ENCODE results near the gene AOPEP.

AOPEP gene

DNA sequence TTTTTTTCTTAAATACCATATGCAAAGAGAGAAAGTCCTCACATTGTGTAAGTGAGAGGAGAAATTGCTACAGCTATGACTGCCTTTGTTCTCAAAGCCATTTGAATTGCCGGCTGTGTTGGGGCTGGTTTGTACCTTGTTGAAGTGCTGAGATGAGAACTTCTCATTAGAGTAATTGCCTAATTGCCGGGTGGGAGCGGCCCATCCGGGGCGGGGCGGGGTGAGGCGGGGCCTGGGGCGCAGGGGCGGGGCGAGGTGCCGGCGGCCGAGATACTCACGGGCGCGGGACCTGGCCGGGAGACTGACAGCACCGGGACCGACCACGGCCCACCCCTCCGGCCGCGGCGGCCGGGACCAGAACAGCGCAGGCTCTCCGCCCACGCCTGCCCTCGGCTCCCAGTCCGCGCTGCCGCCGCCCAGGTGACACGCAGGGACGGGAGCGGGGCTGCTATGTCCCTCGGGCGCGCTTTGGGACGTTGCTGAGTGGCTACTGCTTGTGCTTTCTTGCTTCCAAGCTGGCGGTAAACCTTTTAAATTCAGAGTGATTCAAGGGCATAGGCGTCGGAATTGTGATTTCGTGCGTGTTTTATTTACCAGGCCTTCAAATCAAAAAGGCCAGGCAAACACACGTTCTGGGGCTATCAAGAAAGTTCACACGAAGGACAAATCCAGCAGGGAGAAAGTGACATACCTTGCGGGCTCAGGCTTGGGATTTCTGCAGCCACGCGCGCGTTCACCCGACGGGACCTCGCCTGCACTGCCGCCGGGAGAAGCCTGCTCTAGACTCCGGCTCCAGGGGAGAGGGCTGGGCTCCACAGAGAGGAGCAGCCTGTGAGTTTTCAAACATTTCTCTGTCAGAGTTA, 322.0 kb downstream of the AOPEP start:
- peak; percentile 40 for DNase-seq

DNA sequence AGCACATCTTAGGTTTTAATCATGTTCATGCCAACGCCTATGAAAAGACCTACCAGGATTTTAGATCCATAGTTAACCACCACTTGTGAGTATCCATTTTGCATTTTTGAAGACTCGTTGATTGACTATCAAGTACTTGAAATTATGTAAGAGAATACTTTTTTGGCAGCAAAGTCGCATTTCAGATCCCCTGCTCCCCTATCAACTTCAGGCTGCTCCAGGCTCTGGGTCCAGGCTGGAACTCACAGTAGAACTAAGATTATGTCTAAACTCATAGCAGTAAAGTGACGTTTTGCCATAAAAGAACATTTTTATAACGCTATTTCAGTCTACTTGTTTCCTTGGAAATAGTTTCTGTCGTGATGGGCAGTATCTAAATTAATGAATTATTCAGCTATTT, 323.3 kb downstream of the AOPEP start:
- peak; percentile 9 for DNase-seq

DNA sequence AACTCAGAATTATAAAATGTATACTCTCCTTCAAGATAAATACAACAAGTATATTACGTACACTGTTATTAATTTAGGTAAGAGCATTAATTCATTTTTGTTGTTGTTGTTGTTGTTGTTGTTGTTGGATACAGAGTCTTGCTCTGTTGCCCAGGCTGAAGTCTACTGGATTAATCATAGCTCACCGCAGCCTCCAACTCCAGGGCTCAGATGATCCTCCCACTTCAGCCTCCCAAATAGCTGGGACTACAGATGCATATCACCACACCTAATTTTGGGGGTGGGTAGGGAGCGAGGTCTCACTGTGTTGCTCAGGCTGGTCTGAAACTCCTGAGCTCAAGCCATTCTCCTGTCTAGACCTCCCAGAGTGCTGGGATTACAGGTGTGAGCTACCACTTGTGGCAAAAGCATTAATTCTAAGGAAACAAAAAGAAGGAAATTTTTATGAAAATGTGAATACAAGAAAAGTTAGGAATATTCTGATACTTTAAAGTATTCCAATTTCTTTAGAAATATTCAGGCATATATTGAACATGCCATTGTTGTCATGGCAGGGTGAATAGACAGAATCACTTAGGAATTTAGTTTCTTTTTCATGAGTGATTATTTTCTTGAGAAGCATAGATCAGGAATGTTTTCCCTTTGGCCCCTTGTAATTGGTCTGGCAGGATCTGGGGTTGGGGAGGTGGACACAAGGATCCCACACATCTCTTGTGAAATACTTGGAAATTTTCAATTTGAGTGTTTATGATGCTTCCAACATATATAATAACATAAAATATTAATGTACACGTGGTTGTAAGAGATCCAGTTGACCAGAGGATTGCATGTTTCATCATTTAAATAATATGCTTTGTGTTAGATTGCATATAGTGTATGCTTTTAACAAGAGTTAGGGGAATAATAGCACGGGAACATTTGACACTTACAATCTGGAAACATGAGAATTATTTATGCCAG, 327.4 kb downstream of the AOPEP start:
- no peak for DNase-seq

DNA sequence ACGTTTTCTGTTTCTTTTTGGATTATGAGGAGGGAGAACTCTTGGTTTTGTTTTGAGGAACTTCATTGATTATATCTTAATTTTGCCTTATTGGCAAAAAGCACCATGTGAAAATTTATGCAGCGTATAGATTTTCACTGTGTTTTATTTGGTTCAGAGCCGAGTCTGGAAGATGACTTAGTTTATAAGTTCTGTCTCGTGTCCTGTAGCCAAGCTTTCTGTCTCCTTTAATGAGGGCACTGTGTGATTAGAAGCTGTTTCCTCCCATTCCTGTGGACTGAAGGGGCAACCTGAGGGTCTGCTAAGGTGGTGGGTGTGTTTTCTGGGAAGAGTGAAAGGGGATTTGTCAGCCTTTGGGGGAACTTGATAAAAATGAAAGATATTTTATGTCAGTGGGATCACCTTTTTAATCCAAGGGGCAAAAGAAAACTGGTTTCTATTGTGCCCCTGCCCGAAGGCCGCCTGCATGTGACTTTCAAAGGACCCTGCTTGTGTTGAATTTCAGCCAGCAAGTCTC, 328.9 kb downstream of the AOPEP start:
- DNase-seq = no peak

DNA sequence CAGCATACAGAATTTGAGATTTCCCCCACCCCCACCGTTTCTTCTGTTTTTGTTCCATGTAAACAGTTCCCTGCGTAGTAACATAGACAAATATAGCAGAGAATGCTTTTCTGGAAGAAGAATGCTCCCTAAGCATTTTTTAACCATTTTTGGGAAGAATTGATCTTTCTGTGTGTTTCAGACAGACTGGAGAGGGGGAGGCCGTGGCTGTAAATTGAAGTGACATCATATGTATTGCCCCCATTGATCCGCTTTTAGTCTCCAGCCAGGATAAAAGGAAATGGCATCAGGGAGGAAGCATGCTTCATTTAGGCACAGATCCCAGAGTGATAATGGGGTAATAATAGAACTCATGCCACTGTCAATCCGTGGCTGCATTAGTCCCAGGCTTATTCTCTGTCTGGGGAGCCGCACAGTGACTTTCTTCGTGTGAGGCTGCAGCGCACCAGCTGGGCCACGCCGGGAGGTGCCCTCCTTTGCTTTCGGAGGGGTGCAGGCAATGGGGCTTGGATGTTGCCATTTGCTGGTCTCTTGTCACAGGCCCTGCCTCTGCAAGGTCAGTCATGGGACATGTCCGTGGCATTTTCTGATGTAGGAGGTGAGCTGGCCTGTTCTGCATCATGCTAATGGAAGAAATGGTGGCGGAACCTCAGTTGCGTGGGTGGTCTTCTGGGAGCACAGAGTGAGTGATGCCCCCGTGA, 329.5 kb downstream of the AOPEP start:
- no peak for DNase-seq

DNA sequence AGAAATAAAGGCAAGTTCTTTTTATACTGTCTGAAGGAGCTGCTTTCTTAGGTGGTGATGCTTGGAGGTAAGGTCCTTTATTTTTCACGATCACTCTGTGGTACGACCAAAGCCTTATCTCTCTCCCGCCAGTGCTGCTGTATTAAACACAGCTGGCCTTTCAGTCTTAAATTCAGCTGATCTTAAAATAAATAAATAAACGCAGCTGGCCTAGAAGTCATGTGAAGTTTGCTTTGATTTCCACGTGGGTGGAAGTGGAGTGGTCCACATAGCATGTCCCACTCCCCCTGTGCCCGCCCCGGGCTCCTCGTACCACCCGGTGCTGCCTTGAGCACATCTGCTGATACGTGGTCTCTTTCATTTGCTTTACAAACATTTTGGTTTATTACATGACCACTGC, 330.6 kb downstream of the AOPEP start:
- no peak for DNase-seq

DNA sequence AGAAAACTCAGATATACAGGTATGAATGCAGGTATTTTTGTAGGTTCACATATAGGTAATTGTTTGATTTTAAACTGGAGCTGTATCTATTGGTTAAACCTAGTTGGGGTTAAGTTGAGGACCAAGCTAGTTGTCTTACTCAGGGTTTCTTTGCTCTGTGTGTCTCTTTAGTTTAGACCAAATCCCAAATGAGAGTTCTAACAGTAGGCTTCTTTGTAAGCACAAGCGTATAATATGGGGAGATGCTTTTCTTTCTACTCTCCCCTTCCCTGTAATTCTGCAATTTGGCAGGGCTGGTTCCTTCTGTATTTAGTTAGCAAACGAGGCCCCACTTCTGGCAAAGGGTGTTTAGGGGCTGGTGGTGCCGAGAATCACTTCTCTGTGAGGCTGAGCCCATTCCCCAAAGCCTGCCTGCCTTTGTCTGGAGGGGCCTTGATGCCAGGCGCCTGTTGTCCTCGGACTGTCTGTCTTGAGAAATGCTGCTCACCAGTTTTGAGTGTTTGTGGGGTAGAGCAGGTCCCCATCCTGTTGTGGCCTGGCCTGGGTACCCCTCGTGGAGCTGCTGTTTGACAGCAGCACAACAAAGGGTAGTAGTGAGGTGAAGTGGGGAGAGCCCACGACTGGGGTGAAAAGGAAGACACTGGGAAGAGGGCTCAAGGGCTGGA, 331.8 kb downstream of the AOPEP start:
- DNase-seq = no peak

DNA sequence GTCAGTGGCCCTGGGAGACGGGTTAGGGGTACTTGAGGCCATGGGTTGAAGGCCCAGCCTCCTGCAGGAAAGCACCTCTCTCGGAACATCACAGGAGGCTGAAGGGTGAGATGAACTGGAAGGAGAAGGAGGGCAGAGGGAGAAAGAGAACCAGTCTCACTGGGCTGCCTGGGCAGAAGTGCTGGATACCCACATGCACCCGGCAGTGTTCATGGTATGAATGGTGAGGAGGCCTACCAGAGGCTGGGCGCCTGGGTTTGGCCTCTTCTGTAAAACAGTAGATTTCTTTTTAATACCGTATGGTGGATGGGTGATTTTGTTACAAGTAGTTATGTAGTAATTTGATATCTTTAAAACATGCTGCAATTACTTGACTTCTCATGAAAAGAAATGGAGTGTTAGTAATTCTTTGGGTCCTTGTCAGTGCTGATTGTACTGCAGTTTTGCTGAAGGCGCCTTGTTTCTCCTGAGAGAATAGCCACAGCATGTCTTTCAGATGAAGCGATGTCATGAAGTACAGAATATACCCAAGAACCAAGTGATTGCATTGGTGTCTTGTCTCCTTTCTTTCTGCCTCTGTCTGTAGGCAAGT, 332.4 kb downstream of the AOPEP start:
- no peak for DNase-seq

DNA sequence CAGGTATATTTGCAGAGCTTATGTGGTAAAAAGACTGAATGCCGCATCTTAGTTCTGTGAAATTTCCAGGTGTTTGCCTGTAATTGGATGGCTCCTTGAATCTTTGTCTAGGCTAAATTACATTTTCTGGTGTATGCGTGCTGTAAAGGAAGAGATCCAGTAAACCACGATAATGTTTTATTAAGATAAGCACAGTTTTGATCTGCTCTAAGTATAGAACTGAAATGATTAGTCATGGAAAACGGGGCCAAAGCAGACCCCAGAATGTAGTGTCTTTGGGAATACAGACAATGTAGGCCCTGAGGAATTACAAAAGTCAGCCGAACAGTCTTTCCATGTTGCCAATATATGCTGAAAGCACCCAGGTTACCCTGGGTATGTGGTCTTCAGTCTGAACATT, 333.7 kb downstream of the AOPEP start:
- DNase-seq = no peak

DNA sequence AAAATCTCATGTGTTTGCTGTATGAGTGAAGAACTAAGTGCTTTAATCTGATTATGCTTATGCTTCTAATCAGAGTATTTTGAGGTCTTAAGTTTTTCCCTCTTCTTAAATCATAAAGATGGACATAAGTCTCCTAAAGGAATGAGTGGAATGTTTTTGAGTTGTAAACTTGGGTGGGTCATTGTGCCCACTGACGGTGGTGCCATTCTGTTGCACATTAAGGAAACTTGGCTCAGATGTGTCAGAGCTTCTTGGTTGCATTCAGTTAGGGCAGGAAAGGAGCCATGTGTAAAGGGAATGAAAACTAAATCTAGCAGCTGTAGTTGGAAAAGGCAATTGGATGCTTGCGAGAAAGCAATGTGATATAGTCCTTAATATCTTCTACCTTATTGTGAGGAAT, 334.4 kb downstream of the AOPEP start:
- DNase-seq = no peak

DNA sequence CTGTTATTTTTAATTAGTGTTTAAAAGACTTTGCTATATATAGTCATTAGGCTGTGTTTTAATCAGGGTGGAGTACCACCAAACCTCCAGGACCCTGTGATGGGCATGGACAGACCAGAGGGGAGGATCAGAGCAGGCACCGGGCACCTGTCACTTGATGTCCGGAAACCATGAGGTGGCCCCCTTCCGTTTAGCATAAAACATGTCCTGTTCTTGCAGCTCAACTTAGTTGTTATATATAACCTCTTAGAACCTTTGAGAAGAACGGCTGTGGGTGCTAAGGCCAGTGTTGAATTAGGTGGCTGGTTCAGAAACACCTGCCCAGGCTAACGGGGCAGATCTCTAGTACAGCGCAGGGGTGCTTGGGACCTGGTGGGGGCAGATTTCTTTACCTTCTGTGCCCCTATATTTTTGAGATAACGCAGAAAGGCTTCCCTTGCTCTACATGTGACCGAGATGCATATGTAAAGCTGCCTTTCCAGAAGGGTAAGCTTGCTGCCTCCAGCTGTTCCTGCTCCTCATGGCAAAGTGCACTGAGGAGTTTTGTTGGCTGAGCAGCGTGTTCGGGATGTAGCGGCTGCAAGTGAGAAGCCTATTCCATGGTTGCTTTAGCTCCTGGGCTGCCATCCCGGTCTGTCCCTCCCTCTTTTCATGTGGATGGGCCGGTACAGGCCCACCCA, 335.6 kb downstream of the AOPEP start:
- DNase-seq = no peak

DNA sequence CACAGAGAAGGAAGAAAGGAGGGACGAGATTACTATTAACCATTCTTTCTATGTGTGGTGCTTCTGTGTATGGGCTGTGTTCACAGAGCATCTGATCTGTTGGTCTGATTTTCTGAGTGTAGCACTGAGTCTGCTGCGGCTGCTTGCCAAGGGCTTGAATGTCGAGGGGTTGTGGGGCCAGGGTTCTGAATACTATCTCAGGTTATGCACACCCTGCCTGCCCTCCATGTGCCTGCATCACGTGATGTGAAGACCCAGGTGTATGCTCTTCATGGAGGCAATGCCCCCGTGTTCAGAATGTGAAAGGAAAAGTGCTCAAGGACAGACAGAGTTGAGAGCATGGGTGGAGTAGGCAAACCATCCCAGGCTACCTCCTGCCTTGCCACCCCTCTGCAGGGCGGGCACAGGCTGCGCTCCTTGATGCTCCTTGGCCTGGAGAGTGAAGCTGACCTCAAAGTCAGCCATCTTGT, 336.1 kb downstream of the AOPEP start:
- no peak for DNase-seq

DNA sequence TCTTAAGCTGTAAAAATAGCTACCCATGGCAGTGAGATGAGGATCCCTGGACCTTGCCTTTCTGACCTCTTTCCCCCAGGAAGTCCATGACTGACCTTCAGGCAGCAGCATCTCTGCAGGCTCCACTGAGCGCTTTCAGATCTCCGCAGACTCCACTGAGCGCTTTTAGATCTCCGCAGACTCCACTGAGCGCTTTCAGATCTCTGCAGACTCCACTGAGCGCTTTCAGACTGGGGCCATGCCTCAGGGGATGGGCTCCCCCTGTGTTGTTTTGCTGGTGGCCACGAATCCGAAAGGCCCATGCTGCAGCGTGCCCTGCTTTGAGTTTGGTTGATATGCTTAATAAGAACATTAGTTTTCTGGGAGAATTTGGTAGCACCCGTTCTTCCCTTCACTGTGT, 336.8 kb downstream of the AOPEP start:
- no peak for DNase-seq

DNA sequence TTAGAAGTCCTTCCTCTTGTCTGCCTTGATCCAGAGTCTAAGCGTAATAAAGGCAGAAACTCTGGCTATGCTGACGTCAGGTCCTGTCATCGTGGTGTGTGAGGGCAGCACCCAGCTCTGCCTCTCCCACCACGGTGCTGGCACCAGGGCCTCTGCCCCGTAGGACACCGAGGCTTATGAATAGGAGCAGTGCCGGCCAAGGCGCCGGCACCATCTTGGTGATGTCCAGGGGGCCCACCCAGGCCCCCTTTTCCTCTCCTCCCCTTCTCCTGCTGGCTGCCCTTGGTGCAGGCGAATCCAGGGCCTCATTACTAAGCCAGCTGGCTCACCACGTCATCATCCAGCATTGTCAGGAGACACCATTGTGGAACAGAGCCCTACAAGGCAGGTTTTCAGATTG, 338.7 kb downstream of the AOPEP start:
- DNase-seq = no peak

DNA sequence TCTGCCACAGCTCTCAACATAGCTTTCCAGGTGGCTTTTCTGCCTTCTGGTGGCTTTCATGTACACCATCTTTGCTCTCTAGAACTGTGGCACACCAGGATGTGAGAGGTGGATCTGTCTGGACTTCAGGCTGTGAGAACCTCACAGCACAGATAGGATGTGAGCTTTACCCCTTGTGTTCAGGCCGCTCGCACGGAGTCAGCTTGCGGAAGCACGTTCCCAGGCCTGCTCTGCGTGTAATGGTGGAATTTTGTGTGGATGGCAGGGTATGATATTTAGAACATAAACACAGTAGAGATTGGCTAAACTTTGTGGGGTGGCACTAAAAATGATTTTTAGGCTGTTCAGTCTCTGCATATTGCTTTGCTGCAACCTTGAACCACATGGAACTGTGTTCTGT, 340.6 kb downstream of the AOPEP start:
- DNase-seq = no peak

DNA sequence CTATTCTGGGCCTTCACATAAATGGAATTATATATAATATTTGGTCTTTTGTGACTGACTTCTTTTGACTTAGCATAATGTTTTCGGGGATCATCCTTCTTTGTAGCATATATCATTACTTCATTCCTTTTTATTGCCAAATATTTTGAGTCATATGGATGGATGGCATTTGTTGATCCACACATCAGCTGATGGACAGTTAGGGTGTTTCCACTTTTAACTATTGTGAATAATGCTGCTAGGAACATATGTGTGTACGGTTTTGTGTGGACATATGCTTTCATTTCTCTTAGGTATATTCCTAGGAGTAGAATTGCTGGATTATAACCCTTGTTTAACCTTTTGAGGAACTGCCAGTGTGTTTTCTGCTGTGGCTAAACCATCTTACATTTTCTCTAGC, 341.4 kb downstream of the AOPEP start:
- DNase-seq = no peak

DNA sequence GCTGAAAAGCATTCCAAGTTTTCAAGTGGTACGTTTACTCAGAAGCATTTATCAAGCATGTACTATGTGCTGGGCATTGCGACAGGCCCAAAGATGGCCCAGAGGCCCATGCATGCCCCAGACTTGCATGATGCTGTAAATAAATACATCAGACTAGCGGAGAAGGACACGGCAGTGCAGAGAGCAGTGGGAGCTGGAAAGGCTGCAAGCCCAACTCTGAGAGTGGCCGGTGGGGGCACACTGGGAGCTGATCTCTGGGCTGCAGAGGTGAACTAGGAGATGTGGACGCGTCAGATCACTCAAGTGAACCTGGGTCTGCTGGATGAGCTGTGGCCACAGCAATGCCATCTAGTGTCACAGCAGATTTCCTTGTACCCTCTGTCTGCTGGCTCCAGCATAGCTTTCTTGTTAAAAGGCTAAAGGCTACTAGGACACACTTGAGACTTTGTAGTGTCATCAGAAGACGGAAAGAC, 344.1 kb downstream of the AOPEP start:
- no peak for DNase-seq

DNA sequence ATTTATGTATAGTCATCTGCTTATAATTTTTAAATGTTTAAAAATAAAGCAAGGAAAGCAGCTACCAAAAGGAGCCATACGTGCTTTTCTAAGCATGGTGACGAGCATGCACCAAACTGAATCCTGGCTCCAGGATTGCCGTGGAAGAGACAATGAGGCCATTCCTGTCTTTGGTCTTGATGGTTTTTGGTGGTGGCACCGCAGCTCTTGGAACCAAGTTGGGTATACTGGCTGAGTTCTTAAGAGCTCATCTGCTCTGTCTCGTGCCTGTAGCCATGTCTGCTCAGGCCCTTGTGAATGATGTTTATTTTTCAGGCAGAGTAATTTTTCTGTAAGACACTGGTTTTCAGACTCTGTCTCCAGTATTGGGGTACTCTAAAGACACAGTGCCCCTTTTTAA, 345.0 kb downstream of the AOPEP start:
- DNase-seq = no peak

DNA sequence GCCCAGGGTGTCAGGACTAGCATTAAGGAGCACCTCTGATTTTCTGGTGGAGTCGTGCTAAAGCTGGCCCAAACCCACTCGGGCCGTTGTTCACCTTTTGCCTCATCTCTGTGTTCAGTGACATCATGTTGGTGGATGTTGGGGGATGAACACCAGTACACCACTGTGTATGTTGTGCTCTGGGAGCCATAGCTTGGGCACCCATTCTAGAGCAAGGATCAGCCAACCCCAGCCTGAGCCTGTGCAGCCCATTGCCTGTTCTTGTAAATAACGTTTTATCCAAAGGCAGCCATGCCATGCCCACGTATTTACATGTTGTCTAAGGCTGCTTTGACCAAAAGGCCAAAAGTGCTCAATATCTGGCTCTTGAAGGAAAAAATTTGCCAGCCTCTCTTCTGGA, 345.4 kb downstream of the AOPEP start:
- no peak for DNase-seq

DNA sequence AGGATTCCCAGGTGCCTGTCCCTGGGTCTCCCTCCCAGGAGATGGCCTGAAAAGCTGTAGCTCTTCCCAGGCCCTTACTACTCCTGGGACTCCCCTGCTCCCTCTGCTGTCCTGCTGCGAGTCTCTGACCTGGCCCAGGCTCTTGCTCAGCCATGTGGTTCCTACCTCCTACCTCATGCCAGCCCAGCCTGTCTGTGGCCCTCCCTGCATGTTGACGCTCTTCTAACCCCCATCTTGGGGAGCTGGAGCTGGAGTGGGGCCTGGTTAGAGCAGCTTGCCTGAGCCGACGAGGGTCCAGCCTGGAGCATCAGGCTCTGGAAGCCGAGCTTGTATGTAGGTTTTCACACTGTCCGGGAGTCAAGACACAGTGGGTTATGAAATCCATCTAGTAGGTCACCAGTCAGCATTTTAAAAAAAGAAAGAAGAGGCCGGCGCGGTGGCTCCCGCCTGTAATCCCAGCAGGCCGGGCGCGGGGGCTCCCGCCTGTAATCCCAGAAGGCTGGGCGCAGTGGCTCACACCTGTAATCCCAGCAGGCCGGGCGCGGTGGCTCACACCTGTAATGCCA, 346.6 kb downstream of the AOPEP start:
- no peak for DNase-seq

DNA sequence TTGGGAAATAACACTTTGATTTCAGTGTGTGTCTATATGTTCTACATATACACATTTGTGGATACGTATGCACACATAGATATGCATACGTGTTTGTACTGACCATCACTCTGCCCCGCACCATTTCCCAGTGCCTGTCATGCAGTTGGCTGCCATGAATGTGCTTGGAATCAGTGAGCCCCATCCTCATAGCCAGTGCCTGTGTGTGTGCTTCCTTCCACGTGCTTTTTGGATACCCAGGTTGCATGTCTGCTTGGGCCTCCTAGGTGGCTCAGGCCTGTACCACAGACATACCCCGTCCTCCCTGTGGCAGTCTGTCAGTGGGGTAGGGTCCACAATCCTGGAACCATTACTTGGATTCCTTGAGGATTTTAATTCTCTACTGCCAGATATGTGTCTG, 347.4 kb downstream of the AOPEP start:
- no peak for DNase-seq
